HFFc6 (cell line): ENCODE results near the gene KIAA0232. TPM values are rescaled to one million over a fixed set of nuclear protein-coding genes. Genes with fewer than 3 reads are reported as not detected.

Experiments used
- DNase-seq: peaks from one replicate; pipeline ENCODE4 v3.0.0-alpha.2; 2018
- H3K27ac Mint-ChIP-seq: 2 replicates; pipeline ENCODE4 v1.8.0; 2020; ENCODE audit warnings: mild to moderate bottlenecking, mixed read lengths
- H3K27me3 Mint-ChIP-seq: 2 replicates; pipeline ENCODE4 v1.8.0; 2021; ENCODE audit warnings: mild to moderate bottlenecking, moderate library complexity, mixed read lengths; ENCODE audit not compliant: insufficient read depth
- H3K36me3 Mint-ChIP-seq: 2 replicates; pipeline ENCODE4 v1.8.0; 2021; ENCODE audit warnings: low read depth, mixed read lengths
- H3K4me1 Mint-ChIP-seq: 2 replicates; pipeline ENCODE4 v1.8.0; 2020; ENCODE audit warnings: low read depth, mixed read lengths
- H3K4me3 Mint-ChIP-seq: 2 replicates; pipeline ENCODE4 v1.8.0; 2020; ENCODE audit warnings: mild to moderate bottlenecking, moderate library complexity, mixed read lengths
- H3K9me3 Mint-ChIP-seq: 2 replicates; pipeline ENCODE4 v1.8.0; 2020; ENCODE audit warnings: mild to moderate bottlenecking, mixed read lengths
- CTCF ChIP-seq: fragments of 200-600 bp; sonication (generic); IDR thresholded peaks from 2 replicates; pipeline ENCODE4 v1.5.0; 2021; ENCODE audit warnings: antibody characterized with exemption, mild to moderate bottlenecking
- long read RNA-seq: library from polyadenylated mRNA; unstranded; transcript quantifications from one replicate; pipeline ENCODE4 v2.0.0, GENCODE V29; 2019
- total RNA-seq, 6 experiments: library from RNA; stranded (reverse); fragmentation: NEBNext Ultra II Directional; extraction: Animal tissue kit (Norgen Biotek cat#: 25700); gene quantifications; 2 replicates in 1 of 6; 3 replicates in 5 of 6; pipeline ENCODE4 v1.2.3, GENCODE V29; 2021

The KIAA0232 gene
- 10 to 100 TPM; 15.2 to 21.2 (median 19.0) TPM for total RNA-seq
- long read RNA-seq, partial matches to known transcripts = 13 of 18 reads
- long read RNA-seq, other reads (novel, unspliced or antisense) = 5 of 18 reads

GRCh38 chr4:6782147-6782845, at the start of gene KIAA0232:
TSS of gene KIAA0232 (plus strand) at chr4:6782727. CDS start at chr4:6824454, 41,727 bp downstream.
- Mint-ChIP-seq H3K27ac (peak within 1 kb of the TSS; percentile 63), H3K27me3 (peaks cover 5% of the 10 kb centered on the region), H3K36me3 (0 out of 2 replicates have a peak, but pooled peaks cover under 1% of the 10 kb centered on the region), H3K4me1 (peaks cover 21% of the 10 kb centered on the region), H3K9me3 (no peaks in the 10 kb centered on the region), H3K4me3 (peak within 1 kb of the TSS; percentile 92)
- 0 out of 2 replicates have a peak, but pooled peaks have one; percentile 4 for TF ChIP-seq CTCF
- peak; percentile 90 for DNase-seq

GRCh38 chr4:6733358-6734164, 49.0 kb upstream of the KIAA0232 start:
- Mint-ChIP-seq H3K9me3 (no peaks in the 10 kb centered on the region), H3K27me3 (peaks cover 2% of the 10 kb centered on the region), H3K4me1 (peaks cover 8% of the 10 kb centered on the region), H3K36me3 (peaks cover 3% of the 10 kb centered on the region; the same call in 1 of the 2 replicates), H3K4me3 (no peak overlapping the region), H3K27ac (peak overlapping the region; percentile 34; the same call in 1 of the 2 replicates)
- TF ChIP-seq CTCF = no peak
- no peak for DNase-seq

- Mint-ChIP-seq H3K4me1 (peaks cover 8% of the 10 kb centered on the region), H3K36me3 (peaks cover 3% of the 10 kb centered on the region; the same call in 1 of the 2 replicates), H3K27me3 (no peaks in the 10 kb centered on the region; the same call in none of the 2 replicates), H3K27ac (peak overlapping the region; percentile 34; the same call in 1 of the 2 replicates), H3K4me3 (no peak overlapping the region), H3K9me3 (no peaks in the 10 kb centered on the region)
- no peak for TF ChIP-seq CTCF
- DNase-seq = no peak
Observed at GRCh38 chr4:6734165-6734786, 48.3 kb upstream of the KIAA0232 start.

GRCh38 chr4:6739920-6740319, 42.6 kb upstream of the KIAA0232 start:
- H3K4me1 Mint-ChIP-seq = no peaks in the 10 kb centered on the region
- peaks cover 7% of the 10 kb centered on the region for H3K27me3 Mint-ChIP-seq
- no peaks in the 10 kb centered on the region for H3K9me3 Mint-ChIP-seq
- H3K36me3 Mint-ChIP-seq = no peaks in the 10 kb centered on the region
- no peak overlapping the region for H3K27ac Mint-ChIP-seq
- DNase-seq = no peak
- no peak overlapping the region for H3K4me3 Mint-ChIP-seq
- no peak for TF ChIP-seq CTCF

GRCh38 chr4:6740347-6740746, 42.2 kb upstream of the KIAA0232 start:
- Mint-ChIP-seq H3K27me3 (peaks cover 7% of the 10 kb centered on the region), H3K36me3 (no peaks in the 10 kb centered on the region), H3K4me1 (no peaks in the 10 kb centered on the region), H3K4me3 (no peak overlapping the region), H3K9me3 (no peaks in the 10 kb centered on the region), H3K27ac (no peak overlapping the region)
- TF ChIP-seq CTCF = no peak
- no peak for DNase-seq
